ENCODE results near the gene GSK3B.

GRCh38 chr3:119893769-119894168 lies 200.5 kb downstream of the GSK3B start:
- TF ChIP-seq CTCF (IDR thresholded peaks at IDR 0.05), result no peak
- no peak for TF ChIP-seq EZH2 (IDR thresholded peaks at IDR 0.05; ENCODE audit: borderline replicate concordance, insufficient read depth, low read depth, low read length, poor library complexity, severe bottlenecking)

Data from B cell (primary cell).